HEK293T (cell line): ENCODE results near the gene ANKS1B.

Experiments
- FOXK2 ChIP-seq: fragments of 450-650 bp; IDR thresholded peaks from 2 replicates; pipeline ENCODE4 v1.6.1; 2016; ENCODE audit warnings: mild to moderate bottlenecking
- FOXM1 ChIP-seq: fragments of 450-650 bp; IDR thresholded peaks from 2 replicates; pipeline ENCODE4 v1.6.1; 2017; ENCODE audit warnings: mild to moderate bottlenecking, borderline replicate concordance
- NFRKB ChIP-seq: fragments of 450-650 bp; IDR thresholded peaks from 2 replicates; pipeline ENCODE4 v1.6.1; 2016; ENCODE audit warnings: mild to moderate bottlenecking, moderate library complexity

- TF ChIP-seq FOXM1 (no peak), NFRKB (no peak), FOXK2 (no peak)
These were observed 1214.5 kb downstream of the ANKS1B start for GRCh38 chr12:98770230-98770629.
